ENCODE measurements around the gene FTO. TPM values are rescaled to one million over a fixed set of nuclear protein-coding genes. Genes with fewer than 3 reads are reported as not detected.

The FTO gene
- total and polyA plus RNA-seq, 2 of the 13 experiments (the other 11 are each of a cell fraction or from before 2014, with no cell fraction given): 41.6 to 55.8 TPM

DNA sequence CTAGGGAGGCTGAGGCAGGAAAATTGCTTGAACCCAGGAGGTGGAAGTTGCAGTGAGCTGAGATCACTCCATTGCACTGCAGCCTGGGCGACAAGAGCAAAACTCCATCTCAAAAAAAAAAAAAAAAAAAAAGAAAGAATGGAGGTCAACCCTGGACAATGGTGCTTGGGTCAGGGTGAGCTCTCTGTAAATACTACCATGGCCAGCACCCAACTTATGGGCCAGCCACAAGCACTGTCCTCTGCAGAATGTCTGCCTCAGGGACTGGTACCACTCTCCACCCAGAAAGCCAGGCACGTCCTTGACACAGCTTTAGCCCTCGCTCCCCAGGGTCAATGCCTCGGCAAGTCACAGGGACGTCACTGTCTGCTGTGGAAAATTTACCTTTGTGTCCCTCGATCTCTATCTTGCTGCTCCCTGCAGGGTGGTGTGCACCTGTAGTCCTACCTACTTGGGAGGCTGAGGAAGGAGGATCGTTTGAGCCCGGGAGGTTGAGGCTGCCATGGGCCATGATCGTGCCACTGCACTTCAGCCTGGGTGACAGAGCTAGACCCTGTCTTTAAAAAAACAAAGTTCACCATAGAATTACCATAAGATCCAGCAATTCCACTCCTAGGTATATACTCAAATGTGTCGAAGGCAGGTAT lies 459.4 kb downstream of the FTO start (continued):
- TF ChIP-seq, protein P1, sequence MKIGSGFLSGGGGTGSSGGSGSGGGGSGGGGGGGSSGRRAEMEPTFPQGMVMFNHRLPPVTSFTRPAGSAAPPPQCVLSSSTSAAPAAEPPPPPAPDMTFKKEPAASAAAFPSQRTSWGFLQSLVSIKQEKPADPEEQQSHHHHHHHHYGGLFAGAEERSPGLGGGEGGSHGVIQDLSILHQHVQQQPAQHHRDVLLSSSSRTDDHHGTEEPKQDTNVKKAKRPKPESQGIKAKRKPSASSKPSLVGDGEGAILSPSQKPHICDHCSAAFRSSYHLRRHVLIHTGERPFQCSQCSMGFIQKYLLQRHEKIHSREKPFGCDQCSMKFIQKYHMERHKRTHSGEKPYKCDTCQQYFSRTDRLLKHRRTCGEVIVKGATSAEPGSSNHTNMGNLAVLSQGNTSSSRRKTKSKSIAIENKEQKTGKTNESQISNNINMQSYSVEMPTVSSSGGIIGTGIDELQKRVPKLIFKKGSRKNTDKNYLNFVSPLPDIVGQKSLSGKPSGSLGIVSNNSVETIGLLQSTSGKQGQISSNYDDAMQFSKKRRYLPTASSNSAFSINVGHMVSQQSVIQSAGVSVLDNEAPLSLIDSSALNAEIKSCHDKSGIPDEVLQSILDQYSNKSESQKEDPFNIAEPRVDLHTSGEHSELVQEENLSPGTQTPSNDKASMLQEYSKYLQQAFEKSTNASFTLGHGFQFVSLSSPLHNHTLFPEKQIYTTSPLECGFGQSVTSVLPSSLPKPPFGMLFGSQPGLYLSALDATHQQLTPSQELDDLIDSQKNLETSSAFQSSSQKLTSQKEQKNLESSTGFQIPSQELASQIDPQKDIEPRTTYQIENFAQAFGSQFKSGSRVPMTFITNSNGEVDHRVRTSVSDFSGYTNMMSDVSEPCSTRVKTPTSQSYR (CRISPR knock-in tag; IDR thresholded peaks at IDR 0.05; ENCODE audit: borderline replicate concordance): no peak
- TF ChIP-seq SOX13 (IDR thresholded peaks at IDR 0.05): no peak
- peak in 1 of 2 experiments; percentile 91; a peak in 2 of 4 replicates for TF ChIP-seq SOX13 (CRISPR knock-in tag; conservative IDR thresholded peaks at IDR 0.05 in 1 of 2, IDR thresholded peaks at IDR 0.05 in 1 of 2)
- TF ChIP-seq, protein P2, sequence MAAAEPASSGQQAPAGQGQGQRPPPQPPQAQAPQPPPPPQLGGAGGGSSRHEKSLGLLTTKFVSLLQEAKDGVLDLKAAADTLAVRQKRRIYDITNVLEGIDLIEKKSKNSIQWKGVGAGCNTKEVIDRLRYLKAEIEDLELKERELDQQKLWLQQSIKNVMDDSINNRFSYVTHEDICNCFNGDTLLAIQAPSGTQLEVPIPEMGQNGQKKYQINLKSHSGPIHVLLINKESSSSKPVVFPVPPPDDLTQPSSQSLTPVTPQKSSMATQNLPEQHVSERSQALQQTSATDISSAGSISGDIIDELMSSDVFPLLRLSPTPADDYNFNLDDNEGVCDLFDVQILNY (CRISPR knock-in tag; conservative IDR thresholded peaks at IDR 0.05): no peak
- no peak for TF ChIP-seq CCDC6 (CRISPR knock-in tag; IDR thresholded peaks at IDR 0.05)
- TF ChIP-seq ZNF75D (CRISPR knock-in tag; IDR thresholded peaks at IDR 0.05; ENCODE audit: borderline replicate concordance): no peak
- TF ChIP-seq, protein P3, sequence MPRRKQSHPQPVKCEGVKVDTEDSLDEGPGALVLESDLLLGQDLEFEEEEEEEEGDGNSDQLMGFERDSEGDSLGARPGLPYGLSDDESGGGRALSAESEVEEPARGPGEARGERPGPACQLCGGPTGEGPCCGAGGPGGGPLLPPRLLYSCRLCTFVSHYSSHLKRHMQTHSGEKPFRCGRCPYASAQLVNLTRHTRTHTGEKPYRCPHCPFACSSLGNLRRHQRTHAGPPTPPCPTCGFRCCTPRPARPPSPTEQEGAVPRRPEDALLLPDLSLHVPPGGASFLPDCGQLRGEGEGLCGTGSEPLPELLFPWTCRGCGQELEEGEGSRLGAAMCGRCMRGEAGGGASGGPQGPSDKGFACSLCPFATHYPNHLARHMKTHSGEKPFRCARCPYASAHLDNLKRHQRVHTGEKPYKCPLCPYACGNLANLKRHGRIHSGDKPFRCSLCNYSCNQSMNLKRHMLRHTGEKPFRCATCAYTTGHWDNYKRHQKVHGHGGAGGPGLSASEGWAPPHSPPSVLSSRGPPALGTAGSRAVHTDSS (CRISPR knock-in tag; conservative IDR thresholded peaks at IDR 0.05): no peak
- no peak for TF ChIP-seq MXD4 (CRISPR knock-in tag; IDR thresholded peaks at IDR 0.05)
- TF ChIP-seq FOXA1 (IDR thresholded peaks at IDR 0.05): no peak
- peak; percentile 11; the same call in 1 of the 2 replicates for TF ChIP-seq FOXA1 (CRISPR knock-in tag; IDR thresholded peaks at IDR 0.05)
- TF ChIP-seq ATAD3A (CRISPR knock-in tag; IDR thresholded peaks at IDR 0.05): no peak
- TF ChIP-seq NR2F6 (IDR thresholded peaks at IDR 0.05): peak; percentile 77
- TF ChIP-seq NR2F6 (CRISPR knock-in tag; IDR thresholded peaks at IDR 0.05): peak; percentile 49; the same call in 1 of the 2 replicates
- peak; percentile 47; the same call in 1 of the 2 replicates for TF ChIP-seq POGZ (CRISPR knock-in tag; IDR thresholded peaks at IDR 0.05)
- TF ChIP-seq ZNF552 (CRISPR knock-in tag; IDR thresholded peaks at IDR 0.05; ENCODE audit: borderline replicate concordance): no peak
- TF ChIP-seq, protein P4, sequence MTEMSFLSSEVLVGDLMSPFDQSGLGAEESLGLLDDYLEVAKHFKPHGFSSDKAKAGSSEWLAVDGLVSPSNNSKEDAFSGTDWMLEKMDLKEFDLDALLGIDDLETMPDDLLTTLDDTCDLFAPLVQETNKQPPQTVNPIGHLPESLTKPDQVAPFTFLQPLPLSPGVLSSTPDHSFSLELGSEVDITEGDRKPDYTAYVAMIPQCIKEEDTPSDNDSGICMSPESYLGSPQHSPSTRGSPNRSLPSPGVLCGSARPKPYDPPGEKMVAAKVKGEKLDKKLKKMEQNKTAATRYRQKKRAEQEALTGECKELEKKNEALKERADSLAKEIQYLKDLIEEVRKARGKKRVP (CRISPR knock-in tag; IDR thresholded peaks at IDR 0.05): no peak
- TF ChIP-seq MATR3 (CRISPR knock-in tag; IDR thresholded peaks at IDR 0.05): no peak
- TF ChIP-seq ZNF251 (CRISPR knock-in tag; IDR thresholded peaks at IDR 0.05): no peak
- TF ChIP-seq, protein P5, sequence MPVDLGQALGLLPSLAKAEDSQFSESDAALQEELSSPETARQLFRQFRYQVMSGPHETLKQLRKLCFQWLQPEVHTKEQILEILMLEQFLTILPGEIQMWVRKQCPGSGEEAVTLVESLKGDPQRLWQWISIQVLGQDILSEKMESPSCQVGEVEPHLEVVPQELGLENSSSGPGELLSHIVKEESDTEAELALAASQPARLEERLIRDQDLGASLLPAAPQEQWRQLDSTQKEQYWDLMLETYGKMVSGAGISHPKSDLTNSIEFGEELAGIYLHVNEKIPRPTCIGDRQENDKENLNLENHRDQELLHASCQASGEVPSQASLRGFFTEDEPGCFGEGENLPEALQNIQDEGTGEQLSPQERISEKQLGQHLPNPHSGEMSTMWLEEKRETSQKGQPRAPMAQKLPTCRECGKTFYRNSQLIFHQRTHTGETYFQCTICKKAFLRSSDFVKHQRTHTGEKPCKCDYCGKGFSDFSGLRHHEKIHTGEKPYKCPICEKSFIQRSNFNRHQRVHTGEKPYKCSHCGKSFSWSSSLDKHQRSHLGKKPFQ (CRISPR knock-in tag; IDR thresholded peaks at IDR 0.05; ENCODE audit: insufficient replicate concordance): no peak
- TF ChIP-seq GTF3A (CRISPR knock-in tag; conservative IDR thresholded peaks at IDR 0.05): no peak
